H7 (cell line): ENCODE data around the gene SAAL1. TPM values are rescaled to one million over a fixed set of nuclear protein-coding genes. Genes with fewer than 3 reads are reported as not detected.
"Not testable (repeated sequence)": the region's sequence is repeated elsewhere in the genome, so short reads cannot be mapped to it uniquely, and the experiment has no call there.

ENCODE experiments used
- DNase-seq: peaks from one replicate; pipeline ENCODE4 v3.0.0; 2012
- H3K27me3 ChIP-seq: 2 replicates; pipeline ENCODE4 v1.6.0; 2011; ENCODE audit warnings: mild to moderate bottlenecking, low read length; ENCODE audit not compliant: control insufficient read depth, insufficient read depth
- H3K36me3 ChIP-seq: replicated peaks from 2 replicates; pipeline ENCODE4 v1.5.1; 2011; ENCODE audit warnings: low read length; ENCODE audit not compliant: control insufficient read depth, insufficient read depth
- H3K4me3 ChIP-seq: 2 replicates; pipeline ENCODE4 v1.5.1; 2011; ENCODE audit warnings: low read depth, mild to moderate bottlenecking, control low read depth, low read length, moderate library complexity; ENCODE audit not compliant: insufficient read depth
- total RNA-seq: library from RNA; depleted of rRNA; stranded (reverse); fragments of >200 nt; shearing (Covaris generic); gene quantifications from 2 replicates; pipeline ENCODE4 v1.2.3, GENCODE V29; 2014; rRNA removed

SAAL1 gene
- 33.2 and 36.7 TPM in 2 replicates for total RNA-seq

- peak; percentile 95 for DNase-seq
- Histone ChIP-seq H3K4me3 (peak within 1 kb of the TSS; percentile 100), H3K36me3 (peaks cover 2% of the 10 kb centered on the region), H3K27me3 (no peaks in the 10 kb centered on the region; the same call in 1 of the 2 replicates)
These were observed at the start of gene SAAL1 for GRCh38 chr11:18105802-18106574. Gene SAAL1 (minus strand): TSS chr11:18106082. CDS start chr11:18106041, 41 bp downstream.

- no peak for DNase-seq
- H3K36me3 ChIP-seq: no peaks in the 10 kb centered on the region
- no peaks in the 10 kb centered on the region for H3K27me3 ChIP-seq
- H3K4me3 ChIP-seq: no peak overlapping the region
These were observed 45.7 kb upstream of the SAAL1 start for GRCh38 chr11:18151581-18151980.

GRCh38 chr11:18145837-18146236 is 40.0 kb upstream of the SAAL1 start:
- no peak for DNase-seq
- Histone ChIP-seq H3K4me3 (no peak overlapping the region), H3K27me3 (no peaks in the 10 kb centered on the region), H3K36me3 (no peaks in the 10 kb centered on the region)

GRCh38 chr11:18145025-18145424 is 39.1 kb upstream of the SAAL1 start:
- no peak overlapping the region for H3K4me3 ChIP-seq
- no peaks in the 10 kb centered on the region for H3K36me3 ChIP-seq
- H3K27me3 ChIP-seq: no peaks in the 10 kb centered on the region
- DNase-seq: no peak

GRCh38 chr11:18144243-18144642 is 38.4 kb upstream of the SAAL1 start:
- Histone ChIP-seq H3K36me3 (no peaks in the 10 kb centered on the region), H3K27me3 (no peaks in the 10 kb centered on the region), H3K4me3 (no peak overlapping the region)
- DNase-seq: no peak

- DNase-seq: no peak
- no peaks in the 10 kb centered on the region for H3K36me3 ChIP-seq
- no peak overlapping the region for H3K4me3 ChIP-seq
- no peaks in the 10 kb centered on the region for H3K27me3 ChIP-seq
These were observed 34.3 kb upstream of the SAAL1 start for GRCh38 chr11:18140145-18140544.

- H3K27me3 ChIP-seq: no peaks in the 10 kb centered on the region; the same call in 1 of the 2 replicates
- DNase-seq: no peak
- H3K4me3 ChIP-seq: no peak overlapping the region
- H3K36me3 ChIP-seq: no peaks in the 10 kb centered on the region
These were observed 31.4 kb upstream of the SAAL1 start for GRCh38 chr11:18137186-18137800.

GRCh38 chr11:18135308-18135707 is 29.4 kb upstream of the SAAL1 start:
- DNase-seq: no peak
- no peaks in the 10 kb centered on the region for H3K36me3 ChIP-seq
- no peaks in the 10 kb centered on the region; the same call in 1 of the 2 replicates for H3K27me3 ChIP-seq
- no peak overlapping the region for H3K4me3 ChIP-seq

GRCh38 chr11:18132341-18132740 is 26.5 kb upstream of the SAAL1 start, which contains the start of gene MRGPRX3:
Gene MRGPRX3 (plus strand): TSS chr11:18132571. CDS start chr11:18137203, 4,632 bp downstream.
- Histone ChIP-seq H3K27me3 (no peaks in the 10 kb centered on the region; the same call in 1 of the 2 replicates), H3K36me3 (no peaks in the 10 kb centered on the region), H3K4me3 (no peak within 1 kb of the TSS)
- DNase-seq: no peak

GRCh38 chr11:18131115-18131514 is 25.2 kb upstream of the SAAL1 start:
- not testable (repeated sequence) for H3K27me3 ChIP-seq, DNase-seq, H3K4me3 ChIP-seq, H3K36me3 ChIP-seq

- not testable (repeated sequence) for DNase-seq, H3K27me3 ChIP-seq, H3K4me3 ChIP-seq, H3K36me3 ChIP-seq
These were observed 15.5 kb upstream of the SAAL1 start for GRCh38 chr11:18121331-18121828.

- H3K36me3 ChIP-seq: no peaks in the 10 kb centered on the region
- peaks cover 4% of the 10 kb centered on the region; the same call in 1 of the 2 replicates for H3K27me3 ChIP-seq
- DNase-seq: peak; percentile 85
- no peak overlapping the region for H3K4me3 ChIP-seq
These were observed 9.7 kb upstream of the SAAL1 start for GRCh38 chr11:18115360-18116127.

- Histone ChIP-seq H3K4me3 (no peak overlapping the region), H3K36me3 (no peaks in the 10 kb centered on the region), H3K27me3 (peaks cover 4% of the 10 kb centered on the region; the same call in 1 of the 2 replicates)
- DNase-seq: peak; percentile 22
These were observed 5.1 kb upstream of the SAAL1 start for GRCh38 chr11:18111005-18111404.

- Histone ChIP-seq H3K36me3 (no peaks in the 10 kb centered on the region; the same call in 1 of the 2 replicates), H3K4me3 (peak overlapping the region; percentile 19; the same call in 1 of the 2 replicates), H3K27me3 (no peaks in the 10 kb centered on the region; the same call in 1 of the 2 replicates)
- DNase-seq: no peak
These were observed 2.4 kb upstream of the SAAL1 start for GRCh38 chr11:18108254-18108653.
